NCI-H1105 treated with DMSO at 0.1 percent for 48 hours (cell line): Measurements from ENCODE around the gene CBLN3.
A peak's percentile ranks its signal among the peaks of the same experiment; 100 is the strongest.

Experiments
- DNase-seq: peaks from one replicate; lab custom pipeline; 2025; lab: John Stamatoyannopoulos, UW

The CBLN3 gene

DNA sequence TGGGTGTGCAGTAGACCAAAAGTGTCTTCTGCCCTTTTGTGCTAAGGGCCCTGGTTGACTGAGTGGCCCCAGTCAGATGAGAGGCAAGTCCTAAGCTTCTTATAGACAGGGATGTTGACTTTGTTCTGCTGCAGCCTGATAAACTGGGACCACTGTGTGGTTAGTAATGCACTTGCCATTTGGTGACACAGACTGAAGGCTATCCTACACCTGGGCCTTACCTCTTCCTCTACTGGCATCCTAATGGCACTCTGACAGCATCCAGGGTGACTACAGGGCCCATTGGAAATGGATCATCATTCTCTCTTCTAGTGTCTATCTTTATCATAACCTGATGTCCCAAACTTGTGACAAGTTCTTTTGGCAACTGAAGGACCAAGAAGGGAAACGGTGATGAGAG, 9.8 kb upstream of the CBLN3 start:
- DNase-seq: no peak

- DNase-seq: no peak
These were observed 9.0 kb upstream of the CBLN3 start for GRCh38 chr14:24438223-24439097.

DNA sequence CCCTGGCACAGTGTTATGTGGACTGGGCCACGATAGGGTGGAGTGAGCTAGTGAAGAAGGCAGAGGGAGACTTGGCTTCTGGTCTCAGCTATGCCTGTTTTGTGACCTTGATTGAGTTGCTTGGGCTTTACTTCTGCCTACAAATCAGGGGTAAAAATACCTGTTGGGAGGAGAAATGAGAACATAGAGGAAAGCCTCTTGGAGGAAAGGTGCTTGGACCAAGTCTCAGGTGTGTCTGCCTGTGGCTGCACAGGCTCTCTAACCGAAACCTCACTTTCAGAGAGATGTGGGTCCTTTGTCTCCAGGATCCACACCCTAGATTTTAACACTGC, 8.2 kb upstream of the CBLN3 start:
- no peak for DNase-seq

DNA sequence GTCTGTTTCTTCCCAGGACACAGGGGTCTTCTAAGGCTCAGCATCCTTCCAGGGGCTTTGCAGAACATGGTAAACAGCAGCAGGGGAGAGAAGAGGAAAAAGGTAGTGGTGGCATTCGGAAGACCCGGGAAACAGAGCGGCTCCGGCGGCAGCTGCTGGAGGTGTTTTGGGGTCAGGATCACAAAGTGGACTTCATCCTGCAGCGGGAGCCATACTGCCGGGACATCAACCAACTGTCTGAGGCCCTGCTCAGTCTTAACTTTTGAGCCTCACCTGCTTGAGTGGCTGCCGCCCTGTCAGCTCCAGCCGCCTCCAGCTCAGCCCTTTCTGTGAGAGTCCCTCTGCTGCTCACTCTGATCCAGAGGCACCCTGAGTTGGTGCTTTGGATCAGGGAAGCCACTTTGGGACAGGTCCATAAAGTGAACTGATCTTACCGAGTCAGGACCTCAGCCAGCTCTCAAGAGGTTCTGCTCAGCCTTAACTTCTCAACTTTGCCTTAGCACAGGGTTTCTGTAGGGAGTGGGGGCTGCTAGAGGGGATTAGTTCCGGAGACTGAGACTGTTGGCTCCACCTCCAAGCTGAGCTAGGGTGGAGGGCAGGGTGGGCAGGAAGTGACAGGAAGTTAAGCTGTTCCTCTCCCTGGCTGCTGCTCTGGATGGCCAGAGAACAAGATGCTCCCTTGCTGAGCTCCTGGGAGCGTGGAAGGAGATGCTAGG, 7.7 kb upstream of the CBLN3 start:
- DNase-seq: no peak

DNA sequence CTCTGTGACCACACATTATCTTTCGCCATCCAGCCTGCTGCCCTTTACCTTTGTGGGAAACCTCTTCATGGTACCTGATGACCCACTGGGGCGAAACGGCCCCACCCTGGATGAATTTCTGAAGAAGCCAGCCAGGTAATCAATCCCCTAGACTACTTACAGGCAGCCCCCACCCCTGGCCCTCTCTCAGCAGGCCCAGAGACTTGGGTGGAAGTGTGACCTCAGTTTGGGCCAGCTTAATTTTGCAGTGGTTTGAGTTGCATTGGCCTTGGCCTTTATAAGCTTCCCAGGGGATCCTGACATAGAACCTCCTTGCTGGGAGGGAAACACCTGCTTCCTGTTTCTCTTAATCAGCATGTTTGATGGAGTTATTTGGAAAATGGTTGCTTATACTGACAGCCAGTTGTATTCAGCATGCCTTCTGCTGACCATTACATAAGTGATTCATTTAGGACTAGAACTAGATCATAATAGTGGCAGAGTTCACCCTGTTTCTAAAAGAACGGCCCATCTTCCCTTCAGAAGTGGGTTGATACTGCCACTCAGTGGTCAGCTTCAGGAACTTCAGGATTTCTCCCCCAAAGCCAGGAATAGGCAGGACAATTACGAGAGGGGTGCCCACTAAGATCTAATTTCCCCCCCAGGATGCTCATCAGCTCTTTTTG, 7.0 kb upstream of the CBLN3 start:
- DNase-seq: peak; percentile 49

DNA sequence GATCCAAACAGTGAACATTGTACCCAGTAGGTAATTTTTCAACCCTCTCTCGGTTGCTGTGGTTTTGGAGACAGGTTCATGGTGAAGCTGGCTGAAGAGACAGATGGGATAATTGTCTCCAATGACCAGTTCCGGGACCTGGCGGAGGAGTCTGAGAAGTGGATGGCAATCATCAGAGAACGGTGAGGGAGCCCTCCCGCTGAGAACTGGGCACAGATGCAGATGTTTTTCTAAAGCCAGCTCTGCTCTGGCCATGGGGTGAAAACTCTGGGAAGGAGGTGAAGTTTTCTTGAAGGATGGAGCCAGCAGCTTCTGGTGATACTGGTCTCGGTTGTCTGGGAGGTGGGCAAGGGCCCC, 6.5 kb upstream of the CBLN3 start:
- no peak for DNase-seq

- no peak for DNase-seq
These were observed 5.8 kb upstream of the CBLN3 start for GRCh38 chr14:24435192-24435810.

DNA sequence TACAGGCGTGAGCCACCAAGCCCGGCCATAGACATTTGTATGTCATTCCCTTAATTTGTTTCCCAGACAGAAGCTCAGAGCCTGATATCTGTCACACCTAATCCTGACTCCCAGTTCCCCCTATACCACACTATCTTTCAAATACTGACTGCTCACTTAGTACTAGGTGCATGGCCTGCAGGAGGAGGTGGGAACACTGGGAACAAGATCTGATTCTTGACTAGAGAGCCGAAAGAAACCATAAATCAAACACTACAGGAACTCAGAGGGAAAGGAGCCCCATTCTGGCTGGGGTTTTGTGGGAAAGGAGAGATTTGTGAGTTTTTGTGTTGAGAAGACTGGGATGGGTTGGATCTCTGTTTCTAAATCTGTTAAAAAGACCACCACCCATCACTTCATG, 5.2 kb upstream of the CBLN3 start:
- no peak for DNase-seq

GRCh38 chr14:24434036-24434435, 4.6 kb upstream of the CBLN3 start:
- DNase-seq: no peak

DNA sequence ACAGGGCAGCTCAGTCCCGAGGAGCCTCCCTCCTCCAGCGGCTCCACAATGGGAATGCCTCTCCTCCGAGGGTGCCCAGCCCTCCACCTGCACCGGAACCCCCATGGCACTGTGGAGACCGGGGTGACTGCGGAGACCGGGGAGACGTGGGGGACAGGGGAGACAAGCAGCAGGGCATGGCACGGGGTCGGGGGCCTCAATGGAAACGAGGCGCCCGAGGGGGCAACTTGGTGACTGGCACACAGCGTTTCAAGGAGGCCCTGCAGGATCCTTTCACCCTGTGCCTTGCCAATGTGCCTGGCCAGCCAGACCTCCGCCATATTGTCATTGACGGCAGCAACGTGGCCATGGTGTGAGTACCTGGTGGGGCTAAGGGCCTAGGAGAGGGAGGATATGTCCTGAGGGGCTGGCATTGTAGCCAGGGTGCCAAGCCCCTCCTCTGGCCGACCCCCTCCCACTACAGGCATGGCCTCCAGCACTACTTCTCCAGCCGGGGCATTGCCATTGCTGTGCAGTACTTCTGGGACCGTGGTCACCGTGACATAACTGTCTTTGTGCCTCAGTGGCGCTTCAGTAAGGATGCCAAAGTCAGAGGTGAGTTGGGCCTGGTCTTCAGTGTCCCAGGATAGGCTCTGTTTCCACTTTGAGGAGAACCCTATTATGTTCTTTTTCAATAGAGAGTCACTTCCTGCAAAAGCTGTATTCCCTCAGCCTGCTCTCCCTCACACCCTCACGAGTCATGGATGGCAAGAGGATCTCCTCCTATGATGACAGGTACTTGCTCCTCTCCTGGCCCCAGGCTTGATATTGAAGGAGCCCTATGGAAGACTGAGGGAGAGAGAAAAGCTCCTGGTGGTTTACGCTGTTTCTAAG, 3.0 kb upstream of the CBLN3 start:
- DNase-seq: no peak

GRCh38 chr14:24431569-24432258, 2.2 kb upstream of the CBLN3 start:
- DNase-seq: peak; percentile 78

DNA sequence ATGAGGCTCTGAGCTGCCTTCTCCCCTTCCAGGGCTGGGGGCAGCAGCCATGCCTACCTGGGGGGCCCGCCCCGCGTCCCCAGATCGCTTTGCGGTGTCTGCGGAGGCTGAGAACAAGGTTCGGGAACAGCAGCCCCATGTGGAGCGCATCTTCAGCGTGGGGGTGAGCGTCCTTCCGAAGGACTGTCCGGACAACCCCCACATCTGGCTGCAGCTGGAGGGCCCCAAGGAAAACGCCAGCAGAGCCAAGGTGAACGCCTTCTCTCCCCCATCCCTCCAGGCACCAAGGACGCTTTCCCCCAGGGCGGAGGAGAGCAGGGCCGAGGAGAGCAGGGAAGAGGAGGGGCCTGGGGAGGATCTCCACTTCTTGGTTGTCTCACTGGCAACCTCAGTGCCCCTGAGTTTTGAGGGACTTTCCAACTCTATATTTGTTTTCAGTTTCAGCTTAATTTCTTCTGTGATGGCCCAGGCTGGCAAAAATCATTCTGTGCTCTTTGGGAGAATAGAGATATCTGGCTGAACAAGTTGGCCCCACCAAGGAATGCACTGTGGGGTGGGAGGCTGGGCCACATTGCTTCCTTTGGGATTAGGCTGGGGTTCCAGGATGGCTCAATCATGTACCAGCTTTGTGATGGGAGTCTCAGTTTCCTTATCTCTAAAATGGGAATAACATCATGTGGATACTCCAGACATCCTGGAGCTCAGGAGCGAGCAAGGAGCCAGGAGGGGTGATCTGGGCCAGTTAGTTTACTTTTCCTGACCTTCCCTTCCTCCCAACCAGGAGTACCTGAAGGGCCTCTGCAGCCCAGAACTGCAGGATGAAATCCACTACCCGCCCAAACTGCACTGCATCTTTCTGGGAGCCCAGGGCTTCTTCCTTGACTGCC, 1.5 kb upstream of the CBLN3 start:
- DNase-seq: no peak

DNA sequence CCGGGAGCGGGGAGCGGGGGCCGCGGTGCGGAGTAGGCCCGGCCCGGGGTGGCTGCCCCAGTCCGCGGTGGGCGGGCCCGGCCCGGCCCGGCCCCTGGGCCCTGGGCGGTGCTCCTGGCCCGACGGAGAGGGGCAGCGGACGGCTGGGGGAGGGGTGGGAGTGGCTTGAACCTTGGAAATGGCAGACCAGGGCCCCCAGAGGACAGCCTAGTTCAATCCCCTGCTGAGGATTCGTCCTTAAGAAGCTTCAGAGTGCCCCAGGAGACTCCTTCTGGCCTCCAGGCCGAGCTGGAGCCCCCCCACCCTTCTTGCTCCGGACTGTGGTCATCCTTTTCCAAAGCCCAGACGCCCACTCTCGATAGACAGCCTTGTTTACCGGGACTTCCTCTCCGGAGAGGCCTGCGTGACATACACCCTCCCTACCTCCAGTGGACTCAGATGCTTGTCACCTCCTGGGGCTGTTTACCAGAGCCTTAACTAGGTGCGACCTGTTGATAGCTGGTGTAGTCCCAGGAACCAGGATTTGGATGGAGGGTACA, 744 bp upstream of the CBLN3 start:
- peak; percentile 56 for DNase-seq

GRCh38 chr14:24428628-24429394, 657 bp downstream of the CBLN3 start:
- DNase-seq: no peak

DNA sequence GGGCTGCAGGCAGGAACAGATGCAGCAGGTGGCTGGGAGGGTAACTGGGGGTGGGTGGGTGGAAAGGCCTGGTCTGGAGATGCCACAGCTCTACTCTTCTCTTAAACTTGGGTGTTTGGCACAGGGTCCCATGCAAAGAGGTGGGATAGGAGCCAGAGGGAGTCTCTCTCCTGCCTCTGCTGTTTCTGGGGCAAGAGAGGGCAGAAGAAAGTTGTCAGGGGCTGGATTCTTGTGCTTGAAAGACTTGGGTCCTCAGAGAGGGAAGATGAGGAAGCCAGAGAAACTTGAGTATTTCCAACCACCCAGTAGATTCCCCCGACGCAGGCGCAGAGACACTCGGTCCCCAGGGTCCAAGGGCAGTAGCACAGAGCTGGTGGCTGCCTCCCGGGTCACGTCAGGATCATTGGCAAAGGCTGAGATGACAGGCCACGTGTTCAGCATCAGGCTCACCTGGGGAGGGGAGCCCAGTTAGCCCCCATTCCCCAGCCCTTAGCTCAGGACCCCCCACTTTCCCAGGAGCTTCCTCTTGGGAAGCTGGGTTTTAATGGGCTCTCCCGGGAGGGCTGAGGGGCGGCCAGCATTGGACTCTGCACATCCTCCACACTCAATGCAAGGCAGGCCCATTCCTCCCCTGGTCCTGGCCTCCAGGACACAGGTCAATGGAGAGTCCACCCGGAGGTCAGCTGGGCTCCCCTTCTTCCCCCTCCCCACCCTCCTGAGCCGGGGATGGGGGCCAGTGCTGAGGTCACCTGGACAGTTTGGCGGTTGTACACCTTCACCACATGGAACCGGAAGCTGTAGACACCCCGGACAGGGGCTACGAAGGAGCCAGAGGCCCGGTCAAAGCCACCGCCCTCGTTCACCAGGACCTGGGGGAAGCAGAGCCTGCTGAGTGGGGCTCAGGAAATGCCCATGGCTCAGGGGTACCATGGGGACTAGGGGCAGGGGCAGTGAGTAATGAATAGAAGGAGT, 1.6 kb downstream of the CBLN3 start:
- DNase-seq: no peak

DNA sequence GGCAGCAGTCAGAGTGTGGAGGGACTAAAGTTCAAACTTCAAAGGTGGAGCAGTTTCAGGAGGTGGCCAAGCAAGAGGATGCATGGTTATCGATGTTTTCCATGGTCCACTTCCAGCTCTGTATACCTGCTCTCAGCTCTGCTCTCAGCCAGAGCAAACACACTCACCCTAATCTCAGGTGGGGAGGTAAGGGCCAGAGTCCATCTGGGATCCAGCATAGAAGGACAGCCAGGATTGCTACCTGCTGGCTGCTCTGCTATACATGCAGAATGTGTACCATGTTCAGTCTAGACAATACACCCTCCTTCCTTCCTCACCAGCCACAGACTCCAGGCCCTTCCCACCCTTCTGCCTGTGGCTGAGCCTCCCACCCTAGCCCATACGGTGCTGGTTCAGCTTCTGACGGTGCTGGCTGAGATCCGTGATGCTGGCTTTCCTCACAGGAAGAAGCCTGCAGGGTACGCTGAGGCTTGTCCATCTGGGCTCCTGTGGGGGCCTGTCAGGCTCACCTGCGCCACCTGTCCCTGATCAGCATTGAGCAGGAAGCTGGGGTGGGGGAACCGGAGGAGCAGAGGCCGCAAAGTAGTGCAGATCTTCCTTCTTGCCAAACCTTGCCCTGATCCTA, 2.4 kb downstream of the CBLN3 start:
- no peak for DNase-seq

- no peak for DNase-seq
These were observed 3.1 kb downstream of the CBLN3 start for GRCh38 chr14:24426150-24426911.
